HG03103 (cell line): ENCODE data around the gene SPOPL.
"Not testable (repeated sequence)": the region's sequence is repeated elsewhere in the genome, so short reads cannot be mapped to it uniquely, and the experiment has no call there.

Source experiments
- ATAC-seq: cut with Tn5 transposase; IDR thresholded peaks from one replicate; pipeline ENCODE4 v1.9.1; 2021; ENCODE audit warnings: low read depth; ENCODE audit not compliant: unreplicated experiment

SPOPL gene

DNA sequence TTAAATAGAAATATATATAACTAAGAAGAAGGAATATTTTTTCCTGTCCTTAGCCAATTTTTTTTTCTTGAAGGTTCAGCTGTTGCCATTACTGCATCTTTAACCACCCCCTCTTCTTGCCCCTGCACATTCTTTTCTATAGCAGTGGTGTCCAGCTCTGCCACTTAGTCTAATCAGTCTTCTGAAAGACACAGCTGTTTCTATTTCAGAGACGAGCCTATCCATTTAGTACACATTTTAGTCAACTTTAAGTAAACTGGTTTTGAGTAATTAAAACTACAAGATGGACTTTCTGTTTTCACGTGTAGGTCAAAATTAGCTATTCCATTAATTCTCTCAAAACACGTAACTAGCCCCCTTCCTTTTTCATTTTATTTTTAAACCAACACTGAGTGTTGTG is 21.0 kb downstream of the SPOPL start:
- ATAC-seq = peak; percentile 61

DNA sequence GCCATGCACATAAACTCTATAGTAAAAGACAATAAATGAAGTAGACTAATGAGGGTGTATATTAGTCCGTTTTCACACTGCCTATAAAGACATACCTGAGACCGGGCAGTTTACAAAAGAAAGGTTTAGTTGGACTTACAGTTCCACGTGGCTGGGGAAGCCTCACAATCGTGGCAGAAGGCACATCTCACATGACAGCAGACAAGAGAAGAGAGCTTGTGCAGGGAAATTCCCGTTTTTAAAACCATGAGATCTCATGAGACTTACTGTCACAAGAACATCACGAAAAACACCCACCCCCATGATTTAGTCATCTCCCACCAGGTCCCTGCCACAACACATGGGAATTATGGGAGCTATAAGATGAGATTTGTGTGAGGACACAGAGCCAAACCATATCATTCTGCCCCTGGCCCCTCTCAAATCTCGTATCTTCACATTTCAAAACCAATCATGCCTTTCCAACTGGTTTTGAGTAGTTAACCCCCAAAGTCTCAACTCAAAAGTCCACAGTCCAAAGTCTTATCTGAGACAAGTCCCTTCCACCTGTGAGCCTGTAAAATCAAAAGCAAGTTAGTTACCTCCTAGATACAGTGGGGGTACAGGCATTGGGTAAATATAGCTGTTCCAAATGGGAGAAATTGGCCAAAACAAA is 21.6 kb downstream of the SPOPL start:
- ATAC-seq = peak; percentile 47

DNA sequence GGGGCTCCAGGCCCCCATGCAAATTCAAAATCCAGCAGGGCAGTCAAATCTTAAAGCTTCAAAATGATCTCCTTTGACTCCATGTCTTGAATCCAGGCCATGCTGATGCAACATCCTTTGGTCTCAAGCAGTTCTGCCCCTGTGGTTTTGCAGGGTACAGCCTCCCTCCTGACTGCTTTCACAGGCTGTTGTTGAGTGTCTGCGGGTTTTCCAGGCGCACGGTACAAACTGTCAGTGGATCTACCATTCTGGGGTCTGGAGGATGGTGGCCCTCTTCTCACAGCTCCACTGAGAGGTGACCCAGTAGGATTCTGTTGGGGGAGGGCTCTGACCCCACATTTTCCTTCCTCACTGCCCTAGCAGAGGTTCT is 22.1 kb downstream of the SPOPL start:
- ATAC-seq = not testable (repeated sequence)

DNA sequence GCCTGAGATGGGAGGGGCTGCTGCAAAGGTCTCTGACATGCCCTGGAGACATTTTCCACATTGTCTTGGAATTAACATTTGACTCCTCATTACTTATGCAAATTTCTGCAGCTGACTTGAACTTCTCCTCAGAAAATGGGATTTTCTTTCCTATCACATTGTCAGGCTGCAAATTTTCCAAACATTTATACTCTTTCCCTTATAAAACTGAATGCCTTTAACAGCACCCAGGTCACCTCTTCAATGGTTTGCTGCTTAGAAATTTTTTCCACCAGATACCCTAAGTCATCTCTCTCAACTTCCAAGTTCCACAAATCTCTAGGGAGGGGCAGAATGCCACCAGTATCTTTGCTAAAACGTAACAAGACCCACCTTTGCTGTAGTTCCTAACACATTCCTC is 22.8 kb downstream of the SPOPL start:
- ATAC-seq = not testable (repeated sequence)

DNA sequence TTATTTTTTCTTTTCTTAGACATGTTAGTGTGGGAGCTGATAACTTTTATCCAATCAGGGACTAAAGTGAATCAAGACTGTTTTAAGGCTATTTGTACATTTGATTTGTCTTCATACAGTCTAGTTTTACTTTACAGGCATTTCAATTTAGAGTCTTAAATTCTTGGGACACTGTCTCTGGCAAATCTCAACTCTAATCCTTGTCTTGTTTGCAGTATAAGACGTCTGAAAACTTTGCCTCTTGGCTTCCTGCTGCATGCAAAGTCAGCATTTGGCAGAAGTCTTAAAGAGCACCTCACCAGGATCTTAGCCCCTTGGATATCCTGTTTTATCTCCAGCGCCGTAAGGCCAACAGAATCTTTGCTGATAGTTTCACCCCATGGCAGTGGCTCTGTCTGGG is 30.3 kb downstream of the SPOPL start:
- no peak for ATAC-seq

DNA sequence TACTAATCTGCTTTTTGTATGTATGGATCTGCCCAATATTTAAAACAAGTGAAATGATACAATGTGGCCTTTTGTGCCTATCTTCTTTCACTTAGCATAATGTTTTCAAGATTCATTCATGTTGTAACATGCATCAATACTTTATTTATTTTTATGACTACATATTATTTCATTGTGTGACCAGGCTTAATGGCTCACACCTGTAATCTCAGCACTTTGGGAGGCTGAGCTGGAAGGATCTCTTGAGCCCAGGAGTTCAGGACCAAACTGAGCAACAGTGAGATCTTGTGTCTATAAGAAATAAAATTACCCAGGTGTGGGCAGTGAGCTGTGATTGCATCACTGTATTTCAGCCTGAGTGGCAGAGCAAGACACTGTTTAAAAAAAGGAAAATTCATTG is 33.2 kb downstream of the SPOPL start:
- no peak for ATAC-seq

DNA sequence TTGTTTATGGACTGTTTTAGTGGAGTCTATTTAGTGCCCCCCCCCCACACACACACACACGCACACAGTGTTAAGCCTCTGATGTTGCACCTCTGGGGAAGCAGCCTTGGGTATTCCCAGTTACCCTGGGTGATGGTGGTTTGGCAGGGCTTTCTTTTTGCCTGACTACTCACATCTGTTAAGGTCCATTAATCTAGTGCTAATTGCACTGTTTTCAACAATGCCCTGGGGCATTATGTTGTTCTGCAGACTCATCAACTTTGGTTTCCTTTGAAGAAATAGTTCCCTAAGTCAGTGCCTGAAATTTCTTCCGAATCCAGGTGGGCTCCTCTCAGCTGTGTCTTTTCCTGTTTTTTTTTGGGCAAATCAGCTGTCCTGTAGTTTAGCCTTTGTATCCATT is 34.7 kb downstream of the SPOPL start:
- ATAC-seq = no peak

DNA sequence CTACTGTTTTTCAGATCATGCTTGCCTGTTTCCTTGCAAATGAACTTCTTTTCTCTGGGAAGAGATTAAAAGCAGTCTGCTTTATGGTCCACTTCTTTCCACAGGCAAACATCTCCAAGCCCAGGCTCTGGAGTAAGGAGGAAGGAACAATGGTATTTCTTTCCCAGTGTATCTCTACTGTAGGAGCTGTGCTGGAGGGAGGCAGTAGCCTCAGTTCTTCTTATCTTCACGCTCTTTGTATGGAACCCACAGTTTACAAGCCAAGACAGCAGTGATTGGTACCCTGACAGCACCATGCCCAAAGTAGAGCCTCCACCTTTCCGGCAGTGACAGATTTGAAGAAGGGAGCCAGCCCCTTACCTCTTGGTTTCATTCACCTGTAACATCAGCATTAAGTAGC is 35.2 kb downstream of the SPOPL start:
- no peak for ATAC-seq

DNA sequence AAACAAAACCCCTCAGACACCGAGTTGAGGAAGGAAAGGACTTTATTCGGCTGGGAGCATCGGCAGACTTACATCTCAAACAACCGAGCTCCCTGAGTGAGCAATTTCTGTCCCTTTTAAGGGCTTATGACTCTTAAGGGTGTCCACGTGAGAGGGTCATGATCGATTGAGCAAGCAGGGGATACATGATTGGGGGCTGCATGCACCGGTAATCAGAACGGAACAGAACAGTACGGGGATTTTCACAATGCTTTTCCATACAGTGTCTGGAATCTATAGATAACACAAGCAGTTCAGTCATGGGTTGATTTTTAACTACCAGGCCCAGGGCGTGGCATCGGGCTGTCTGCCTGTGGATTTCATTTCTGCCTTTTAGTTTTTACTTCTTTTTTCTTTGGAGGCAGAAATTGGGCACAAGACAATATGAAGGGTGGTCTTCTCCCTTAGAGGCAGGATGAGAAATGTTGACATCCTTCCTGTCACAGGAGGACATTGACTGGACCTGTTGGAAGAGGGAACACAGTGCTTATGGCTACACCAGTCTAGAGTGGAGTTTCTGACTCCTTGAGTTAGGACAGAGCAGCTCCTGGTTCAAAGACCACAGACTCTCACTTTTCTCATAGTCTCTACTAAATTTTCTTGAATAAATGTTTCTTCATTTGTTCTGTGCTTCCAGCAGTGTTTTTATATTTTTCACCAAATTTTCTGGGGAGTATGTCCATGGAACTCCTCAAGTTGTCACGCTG is 35.8 kb downstream of the SPOPL start:
- ATAC-seq = no peak

DNA sequence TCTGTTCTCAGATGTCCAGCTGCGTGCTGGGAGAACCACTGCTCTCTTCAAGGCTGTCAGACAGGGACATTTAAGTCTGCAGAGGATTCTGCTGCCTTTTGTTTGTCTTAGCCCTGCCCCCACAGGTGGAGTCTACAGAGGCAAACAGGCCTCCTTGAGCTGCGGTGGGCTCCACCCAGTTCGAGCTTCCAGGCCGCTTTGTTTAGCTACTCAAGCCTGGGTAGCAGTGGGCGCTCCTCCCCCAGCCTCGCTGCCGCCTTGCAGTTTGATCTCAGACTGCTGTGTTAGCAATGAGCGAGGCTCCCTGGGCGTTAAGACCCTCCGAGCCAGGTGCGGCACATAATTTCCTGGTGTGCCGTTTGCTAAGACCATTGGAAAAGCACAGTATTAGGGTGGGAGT is 42.6 kb downstream of the SPOPL start:
- not testable (repeated sequence) for ATAC-seq

DNA sequence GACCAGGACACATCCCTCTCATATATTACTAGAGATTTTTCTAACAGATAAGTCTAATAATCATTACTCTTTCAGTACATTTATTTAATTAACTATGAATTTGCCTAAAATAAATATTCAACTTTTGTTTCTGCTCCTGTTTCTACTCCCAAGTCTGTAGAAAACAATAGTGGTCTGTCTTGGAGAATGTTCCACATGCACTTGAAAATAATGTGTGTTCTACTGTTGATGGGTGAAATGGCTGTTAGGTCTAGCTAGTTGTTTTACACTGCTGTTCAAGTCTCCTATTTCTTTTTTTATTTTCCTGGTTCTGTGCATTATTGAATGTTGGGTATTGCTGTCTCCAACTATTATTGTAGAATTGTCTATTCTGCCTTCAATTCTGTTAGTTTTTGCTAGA is 47.2 kb downstream of the SPOPL start:
- no peak for ATAC-seq

DNA sequence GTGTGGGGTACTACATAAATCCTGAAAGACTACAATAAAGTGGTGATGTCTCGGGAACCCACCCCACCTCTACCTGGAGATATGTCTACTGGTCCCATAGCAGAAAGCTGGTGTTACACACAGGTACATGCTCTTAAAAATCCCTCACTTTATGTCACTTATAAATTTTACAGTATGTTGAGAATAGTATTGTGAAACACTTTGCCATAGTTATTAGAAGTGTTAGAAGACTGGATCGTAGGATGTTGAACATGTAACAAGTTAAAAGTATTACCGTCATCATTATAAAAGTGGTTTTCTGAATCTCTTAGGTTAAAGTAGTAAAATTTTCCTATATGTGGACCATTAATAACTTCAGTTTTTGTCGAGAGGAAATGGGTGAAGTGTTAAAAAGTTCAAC is 48.6 kb downstream of the SPOPL start:
- no peak for ATAC-seq

DNA sequence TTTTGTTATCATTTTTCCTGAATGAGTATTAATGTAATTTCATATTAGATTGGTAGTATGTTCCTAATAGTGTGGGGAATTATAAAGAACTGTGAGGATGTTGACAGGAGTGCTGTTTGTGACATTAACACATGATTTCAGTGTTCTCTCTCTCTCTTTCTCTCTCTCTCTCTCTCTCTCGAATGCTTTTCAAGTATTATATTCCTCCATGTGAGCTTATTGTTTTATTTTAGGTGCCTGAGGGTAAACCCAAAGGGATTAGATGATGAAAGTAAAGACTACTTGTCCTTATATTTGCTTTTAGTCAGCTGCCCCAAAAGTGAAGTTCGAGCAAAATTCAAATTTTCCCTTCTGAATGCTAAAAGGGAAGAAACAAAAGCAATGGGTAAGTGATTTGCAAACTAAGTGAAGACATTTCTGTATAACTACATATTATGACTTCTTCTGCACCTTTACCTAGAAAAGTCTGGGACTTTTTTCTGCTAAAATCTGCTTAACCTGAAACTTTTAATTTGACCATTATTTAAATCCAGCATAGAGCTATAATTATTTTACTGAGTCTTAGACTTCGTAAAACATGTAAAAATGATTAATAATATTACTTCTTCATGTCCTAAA is 49.2 kb downstream of the SPOPL start:
- ATAC-seq = no peak

DNA sequence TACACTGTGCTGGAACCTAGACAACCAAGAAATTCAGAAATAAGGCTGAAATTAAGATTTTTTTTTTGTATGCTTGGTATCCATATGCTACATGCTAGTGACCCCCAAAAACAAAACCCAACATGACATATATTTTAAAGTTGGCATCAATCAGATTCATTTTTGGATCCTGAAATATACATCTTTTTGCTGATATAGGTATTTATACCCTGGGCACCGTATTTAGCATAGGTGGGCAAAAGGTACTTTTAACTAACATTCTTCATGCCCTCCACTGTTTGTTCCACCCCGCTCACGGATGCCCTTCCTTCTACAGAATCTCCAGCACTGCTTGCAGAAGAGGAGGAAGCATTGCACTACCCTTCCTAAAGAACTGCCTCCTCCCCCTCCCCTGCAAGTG is 52.6 kb downstream of the SPOPL start:
- ATAC-seq = no peak

DNA sequence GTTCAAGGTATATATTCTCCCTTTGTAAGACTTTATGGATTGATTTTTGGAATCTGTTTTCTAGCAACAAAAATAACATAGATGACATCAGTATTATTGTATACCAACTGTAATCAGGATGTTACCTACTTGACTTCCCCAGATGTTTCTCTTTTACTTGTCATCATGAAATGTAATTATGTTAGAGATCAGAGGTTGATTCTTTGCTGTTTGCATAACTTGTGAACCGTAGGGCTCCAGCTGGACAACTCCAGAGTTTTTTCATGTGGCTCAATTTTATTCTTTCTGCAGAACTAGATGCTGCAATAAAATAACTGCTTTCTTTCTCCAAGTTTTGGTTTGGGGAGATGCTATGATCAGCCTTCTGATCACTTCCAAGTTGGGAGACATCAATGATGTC is 58.1 kb downstream of the SPOPL start:
- ATAC-seq = no peak

DNA sequence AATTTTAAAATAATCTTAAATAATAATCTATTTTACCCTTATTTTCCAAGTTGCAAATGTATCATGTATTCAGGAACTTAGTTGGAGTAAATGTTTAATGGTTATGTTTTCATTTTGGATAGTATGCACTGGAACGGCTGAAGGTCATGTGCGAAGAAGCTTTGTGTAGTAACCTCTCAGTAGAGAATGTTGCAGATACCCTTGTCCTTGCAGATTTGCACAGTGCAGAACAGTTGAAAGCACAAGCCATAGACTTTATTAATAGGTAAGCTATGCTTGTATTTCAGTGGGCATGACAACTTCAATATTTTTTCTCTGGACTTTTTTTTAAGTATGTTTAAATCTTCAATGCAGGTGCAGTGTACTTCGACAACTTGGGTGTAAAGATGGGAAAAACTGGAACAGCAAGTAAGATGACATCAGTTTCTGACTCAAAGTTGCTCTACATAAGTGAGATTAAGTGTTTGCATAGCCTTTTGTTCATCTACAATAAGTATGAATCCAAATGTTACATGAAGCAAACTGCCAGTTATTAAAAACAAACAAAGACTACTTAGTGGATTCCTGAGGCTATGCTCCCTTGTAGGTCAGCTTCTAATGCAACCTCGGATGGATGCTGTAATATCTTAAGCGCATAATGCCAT is 63.1 kb downstream of the SPOPL start:
- ATAC-seq = no peak

DNA sequence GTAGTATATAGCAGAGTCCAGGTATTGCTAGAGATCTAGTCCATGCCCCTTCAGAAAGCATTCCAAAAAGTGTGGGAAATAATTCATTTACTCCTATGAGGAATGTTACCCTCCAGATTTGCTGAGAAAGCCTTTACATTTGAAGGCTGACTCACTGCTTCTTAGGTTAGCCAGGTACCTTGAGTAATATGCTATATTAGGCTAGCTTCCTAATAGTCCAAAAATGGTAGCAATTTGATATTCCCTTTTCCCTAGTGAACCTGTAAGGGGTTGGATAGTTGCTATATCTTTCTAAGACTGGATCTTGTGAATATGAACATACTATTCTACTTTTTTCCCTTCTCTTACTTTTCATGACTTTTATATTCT is 63.6 kb downstream of the SPOPL start:
- ATAC-seq = no peak

DNA sequence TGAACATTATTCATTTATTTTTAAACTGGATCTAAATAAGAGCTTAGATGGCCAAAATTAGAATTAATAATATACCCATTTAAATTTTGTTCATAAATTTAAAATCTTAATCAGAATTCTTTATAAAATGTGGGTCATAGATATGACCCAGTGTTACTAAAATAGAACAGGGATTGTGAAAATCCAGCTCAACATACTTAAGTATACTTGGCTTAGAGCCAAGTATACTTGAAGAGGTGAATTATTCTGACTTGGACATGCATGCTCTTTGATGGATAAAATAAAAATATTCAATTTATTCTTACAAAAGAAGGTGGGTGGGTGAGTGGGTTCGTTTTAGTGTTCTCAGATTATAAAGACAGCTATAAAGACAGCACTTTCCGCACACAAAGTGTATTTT is 70.7 kb downstream of the SPOPL start:
- ATAC-seq = no peak

DNA sequence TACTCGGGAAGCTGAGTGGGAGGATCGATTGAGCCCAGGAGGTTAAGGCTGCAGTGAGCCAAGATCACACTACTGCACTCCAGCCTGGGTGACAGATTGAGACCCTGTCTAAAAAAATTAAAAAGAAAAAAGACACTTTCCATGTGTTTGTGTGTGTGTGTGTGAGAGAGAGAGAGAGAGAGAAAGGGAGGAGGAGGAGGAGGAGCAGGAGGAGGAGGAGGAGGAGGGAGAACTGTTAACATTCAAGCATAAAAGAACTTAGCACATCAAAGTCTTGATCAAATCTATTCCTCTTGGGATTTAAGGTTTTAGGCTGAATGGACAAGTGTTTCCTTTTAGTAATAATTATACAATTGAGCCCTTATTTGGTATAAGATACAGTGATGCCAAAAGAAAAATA is 75.5 kb downstream of the SPOPL start:
- no peak for ATAC-seq

DNA sequence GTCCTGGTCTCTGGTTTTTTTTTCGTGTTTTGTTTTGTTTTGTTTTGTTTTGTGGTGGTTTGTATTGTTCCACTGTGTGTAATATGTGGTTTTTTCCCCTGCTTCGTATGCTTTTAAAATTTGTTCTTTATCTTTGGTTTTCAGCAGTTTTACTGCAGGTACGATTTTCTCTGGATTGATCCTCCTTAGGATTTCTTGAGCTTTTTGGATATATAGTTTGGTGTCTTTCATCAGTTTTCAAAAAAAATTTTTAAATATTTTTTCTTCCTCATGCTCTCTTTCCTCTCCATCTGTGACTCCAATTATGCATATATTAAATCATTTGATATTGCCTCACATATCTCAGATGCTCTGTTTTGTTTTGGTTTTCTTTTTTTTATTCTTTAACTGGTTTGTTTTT is 78.0 kb downstream of the SPOPL start:
- ATAC-seq = no peak

DNA sequence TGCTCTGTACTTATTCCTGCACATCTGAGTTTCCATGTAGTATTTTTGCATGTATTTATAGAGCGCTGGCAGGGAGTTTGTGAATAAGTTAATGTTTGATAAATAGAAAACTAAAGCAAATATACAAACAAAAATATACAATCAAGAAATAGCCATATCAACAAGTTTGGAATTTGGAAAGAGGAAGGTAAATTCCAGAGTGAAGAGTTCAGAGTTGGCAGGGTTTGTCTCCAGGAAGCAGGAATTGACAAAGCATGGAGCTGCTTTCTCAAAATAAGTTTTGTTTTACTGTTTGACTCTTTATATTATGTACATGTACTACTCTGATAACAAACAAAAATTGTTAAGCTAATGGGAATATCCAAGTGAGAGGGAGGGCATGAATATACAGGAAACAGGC is 80.3 kb downstream of the SPOPL start:
- ATAC-seq = no peak

DNA sequence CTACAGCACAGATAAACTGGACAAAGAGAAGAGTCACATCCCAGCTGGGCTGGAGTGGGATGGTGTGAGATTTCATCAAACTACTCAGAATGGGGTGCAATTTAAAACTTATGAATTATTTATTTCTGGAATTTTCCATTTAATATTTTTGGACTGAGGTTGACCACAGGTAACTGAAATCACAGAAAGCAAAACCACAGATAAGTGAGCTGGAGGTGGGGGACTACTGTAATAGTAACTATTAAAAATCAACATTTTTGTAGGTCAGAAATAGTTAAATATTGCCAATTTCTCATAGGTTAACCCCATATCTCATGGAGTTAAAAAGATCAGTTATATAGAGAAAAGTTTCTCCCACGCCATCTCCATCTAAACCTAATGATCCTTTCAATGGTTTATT is 88.1 kb downstream of the SPOPL start:
- ATAC-seq = no peak
